HG03066 (cell line): ENCODE results near the gene FBXL20.
"Not testable (repeated sequence)": the region's sequence is repeated elsewhere in the genome, so short reads cannot be mapped to it uniquely, and the experiment has no call there.

Source experiments
- ATAC-seq: cut with Tn5 transposase; IDR thresholded peaks from one replicate; pipeline ENCODE4 v1.9.1; 2021; ENCODE audit warnings: low read depth; ENCODE audit not compliant: unreplicated experiment

Gene FBXL20, protein sequence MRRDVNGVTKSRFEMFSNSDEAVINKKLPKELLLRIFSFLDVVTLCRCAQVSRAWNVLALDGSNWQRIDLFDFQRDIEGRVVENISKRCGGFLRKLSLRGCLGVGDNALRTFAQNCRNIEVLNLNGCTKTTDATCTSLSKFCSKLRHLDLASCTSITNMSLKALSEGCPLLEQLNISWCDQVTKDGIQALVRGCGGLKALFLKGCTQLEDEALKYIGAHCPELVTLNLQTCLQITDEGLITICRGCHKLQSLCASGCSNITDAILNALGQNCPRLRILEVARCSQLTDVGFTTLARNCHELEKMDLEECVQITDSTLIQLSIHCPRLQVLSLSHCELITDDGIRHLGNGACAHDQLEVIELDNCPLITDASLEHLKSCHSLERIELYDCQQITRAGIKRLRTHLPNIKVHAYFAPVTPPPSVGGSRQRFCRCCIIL

DNA sequence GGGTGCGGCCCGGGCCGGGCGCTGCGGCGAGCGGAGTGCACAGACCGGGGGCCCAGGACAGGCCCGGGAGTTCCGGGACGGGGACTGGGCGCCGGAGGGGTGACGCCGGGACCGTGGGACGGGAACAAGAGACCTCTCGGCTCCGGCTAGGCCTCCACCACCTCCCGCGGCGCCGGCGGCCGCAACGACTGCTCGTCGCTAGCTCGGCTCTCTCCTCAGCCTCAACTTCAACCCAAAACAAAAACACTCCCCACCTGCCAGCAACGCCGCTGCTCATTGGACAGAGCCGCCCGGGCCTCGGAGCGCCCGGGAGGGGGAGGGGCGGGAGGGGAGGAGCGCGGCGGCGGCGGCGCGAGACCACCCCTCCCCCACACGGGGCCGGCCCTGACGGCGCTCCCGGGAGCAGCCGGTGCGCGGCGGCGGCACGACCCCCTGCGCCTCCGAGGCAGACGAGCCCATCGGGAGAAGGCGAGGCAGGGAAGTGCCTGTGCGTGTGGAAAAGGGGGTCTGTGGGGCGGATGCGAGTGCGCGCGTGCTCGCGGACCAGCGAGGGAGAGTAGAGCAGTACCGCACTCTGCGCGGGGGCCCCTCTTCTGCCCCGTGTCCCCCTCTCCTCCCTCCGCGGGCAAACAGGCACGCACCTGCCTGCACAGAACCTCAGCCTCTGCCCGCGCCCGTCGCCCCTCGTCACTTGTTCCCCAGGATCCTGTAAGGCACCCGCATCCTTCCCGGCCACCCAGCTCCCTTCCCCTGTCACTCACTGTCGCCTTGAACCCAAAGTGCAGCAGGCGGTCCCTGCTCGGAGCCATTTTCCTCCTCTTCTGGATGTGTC lies at the start of gene FBXL20:
TSS of gene FBXL20 (minus strand) at position 215 of the 832 bp plus-strand sequence. CDS start 224 bp downstream, outside the sequence.
- peak; percentile 61 for ATAC-seq

DNA sequence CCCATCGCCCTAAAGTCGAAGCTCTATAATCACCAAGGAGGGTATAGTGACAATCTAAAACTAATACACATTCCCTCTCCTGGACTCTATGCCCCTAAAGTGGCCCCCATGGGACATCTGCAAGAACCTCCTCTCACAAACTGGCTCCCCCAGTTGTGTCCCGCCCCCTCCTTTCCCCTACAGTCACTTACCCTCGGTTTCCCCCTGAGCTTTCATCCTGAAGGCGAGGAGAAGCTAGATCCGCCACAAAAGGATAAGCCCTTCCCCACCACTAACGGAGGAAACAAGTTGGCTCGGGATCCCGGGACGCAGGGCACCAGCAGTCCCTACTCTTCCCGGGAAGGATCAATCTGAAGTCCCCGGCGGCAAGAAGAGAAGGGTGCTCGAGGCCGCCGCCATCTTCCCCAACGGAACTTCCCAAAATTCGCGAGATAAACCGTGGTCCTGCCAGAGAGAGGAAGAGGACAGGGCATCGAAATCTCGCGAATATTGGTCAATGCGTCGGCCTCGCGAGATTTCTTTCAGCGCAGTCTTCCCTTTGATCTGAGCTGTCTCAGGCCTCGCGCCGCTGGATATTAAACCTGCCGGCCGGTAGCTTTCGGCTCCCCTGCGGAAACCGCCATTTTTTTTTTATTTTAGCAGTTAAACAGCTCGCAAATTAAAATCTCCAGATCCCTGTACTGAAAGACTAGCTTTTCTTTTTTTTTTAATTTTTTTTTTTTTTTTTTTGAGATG lies 49.6 kb upstream of the FBXL20 start, which contains the start of gene MED1:
TSS of gene MED1 (minus strand) at position 417 of the 735 bp plus-strand sequence. CDS start at position 216, 201 bp downstream.
- ATAC-seq, result peak; percentile 84

DNA sequence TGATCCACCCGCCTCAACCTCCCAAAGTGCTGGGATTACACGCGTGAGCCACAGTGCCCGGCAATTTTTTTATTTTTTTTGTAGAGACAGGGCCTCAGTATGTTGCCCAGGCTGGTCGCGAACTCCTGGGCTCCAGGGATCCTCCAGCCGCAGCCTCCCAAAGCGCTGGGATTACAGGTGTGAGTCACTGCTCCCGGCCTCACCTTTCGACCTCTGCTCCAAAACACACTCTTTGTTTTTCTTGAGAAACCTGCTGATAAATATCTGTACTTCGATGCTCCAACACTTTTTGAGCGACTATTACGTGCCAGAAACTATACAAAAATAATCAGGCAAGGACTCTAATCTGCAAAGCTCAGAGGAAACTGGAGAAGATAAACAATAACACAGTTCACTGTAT lies 48.6 kb upstream of the FBXL20 start:
- no peak for ATAC-seq

DNA sequence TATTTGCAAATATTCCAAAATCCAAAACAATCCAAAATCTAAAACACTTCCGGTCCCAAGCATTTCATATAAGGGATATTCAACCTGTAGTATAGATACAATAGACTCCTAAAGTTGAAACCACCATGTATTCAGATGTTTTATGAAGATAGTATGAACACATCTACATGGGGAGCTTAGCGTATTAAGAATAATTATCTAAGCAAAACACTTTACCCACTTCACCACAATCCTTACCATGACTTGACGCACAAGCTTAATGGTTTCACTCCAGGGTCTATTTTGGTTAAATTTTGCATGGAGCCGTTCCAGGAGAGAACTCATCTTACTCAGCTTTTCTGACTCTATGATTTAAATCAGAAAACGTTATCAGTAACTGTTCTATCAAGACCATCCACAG lies 46.1 kb upstream of the FBXL20 start:
- no peak for ATAC-seq

DNA sequence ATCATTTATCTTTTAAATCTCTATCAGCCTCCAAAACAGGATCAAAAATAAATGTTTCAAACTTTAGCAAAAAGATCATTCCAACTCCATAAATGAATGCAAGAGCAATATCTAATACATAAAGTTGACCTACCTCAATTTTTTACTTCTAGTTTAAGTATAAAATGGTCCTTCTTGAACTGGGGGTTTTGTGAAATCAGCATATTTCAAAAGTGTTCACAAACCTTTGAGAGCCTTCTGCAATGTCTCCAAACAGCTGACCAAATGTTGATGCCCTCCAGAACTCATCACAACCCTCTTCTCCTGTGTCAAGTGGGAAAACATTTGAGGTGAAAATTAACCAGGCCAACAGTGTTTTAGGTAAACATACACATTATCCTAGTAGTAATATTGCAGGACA lies 41.9 kb upstream of the FBXL20 start:
- ATAC-seq, result no peak

DNA sequence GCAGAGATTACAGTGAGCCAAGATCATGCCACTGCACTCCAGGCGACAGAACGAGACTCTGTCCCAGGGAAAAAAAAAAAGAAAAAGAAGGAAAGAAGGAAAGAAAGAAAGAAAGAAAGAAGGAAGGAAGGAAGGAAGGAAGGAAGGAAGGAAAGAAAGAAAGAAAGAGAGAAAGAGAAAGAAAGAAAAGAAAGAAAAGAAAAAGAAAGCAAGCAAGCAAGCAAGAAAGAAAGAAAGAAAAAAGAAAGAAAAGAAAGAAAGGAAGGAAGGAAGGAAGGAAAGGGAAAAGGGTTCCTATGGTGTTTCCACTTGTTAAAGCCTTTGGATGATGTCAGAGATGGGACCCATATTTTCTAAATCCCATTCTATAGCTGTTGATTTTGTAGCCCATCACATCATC lies 38.4 kb upstream of the FBXL20 start:
- not testable (repeated sequence) for ATAC-seq

DNA sequence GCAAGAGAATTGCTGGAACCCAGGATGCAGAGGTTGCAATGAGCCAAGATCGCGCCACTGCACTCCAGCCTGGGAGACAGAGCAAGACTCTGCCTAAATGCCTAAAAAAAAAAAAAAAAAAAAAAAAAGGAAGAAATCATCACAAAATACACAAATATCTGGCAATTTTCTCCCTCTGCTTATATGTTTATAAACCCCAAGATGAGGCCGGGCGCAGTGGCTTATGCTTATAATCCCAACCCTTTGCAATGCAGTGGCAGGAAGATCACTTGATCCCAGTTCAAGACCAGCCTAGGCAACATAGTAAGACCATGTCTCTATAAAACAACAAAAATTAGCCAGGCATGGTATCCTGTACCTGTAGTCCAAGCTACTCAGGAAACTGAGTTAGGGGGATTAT lies 28.2 kb upstream of the FBXL20 start:
- no peak for ATAC-seq

DNA sequence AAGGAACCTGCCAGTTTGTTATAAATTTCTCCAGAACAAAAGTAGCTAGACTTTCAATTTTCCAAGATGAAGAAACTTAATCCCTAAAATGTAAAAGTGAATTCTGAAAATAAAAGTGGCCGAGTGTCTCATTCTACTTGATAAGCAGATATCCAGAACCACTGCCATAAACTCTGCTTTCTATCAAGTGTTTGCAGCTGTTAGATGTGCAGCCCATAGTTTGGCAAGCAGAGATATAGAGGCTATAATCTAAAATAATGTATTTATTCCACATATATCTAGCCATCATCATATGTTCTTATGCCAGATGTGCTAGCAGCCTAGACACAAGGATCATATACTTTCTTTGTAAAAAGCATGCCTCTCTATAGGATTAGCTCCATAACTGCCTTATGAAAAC lies 14.7 kb upstream of the FBXL20 start:
- no peak for ATAC-seq

DNA sequence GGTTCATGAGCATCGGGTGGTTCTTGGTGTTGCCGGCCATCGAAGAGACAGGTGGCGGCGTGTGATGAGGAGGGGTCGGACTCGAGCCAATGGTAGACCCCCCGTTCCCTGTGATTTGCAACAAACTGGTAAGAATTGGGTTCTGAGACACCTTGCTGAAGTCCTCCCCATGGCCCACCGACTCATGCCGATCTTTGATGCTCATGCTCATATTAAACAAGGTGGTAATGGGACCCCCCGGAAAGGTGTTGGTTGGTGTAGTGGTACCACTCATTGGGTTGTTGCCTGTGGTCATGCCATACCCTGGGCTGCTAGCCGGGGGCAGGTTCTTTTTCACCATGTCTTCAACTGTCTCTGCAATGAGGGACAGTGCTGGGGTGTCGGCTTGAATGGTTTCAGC lies 8.9 kb upstream of the FBXL20 start:
- no peak for ATAC-seq

DNA sequence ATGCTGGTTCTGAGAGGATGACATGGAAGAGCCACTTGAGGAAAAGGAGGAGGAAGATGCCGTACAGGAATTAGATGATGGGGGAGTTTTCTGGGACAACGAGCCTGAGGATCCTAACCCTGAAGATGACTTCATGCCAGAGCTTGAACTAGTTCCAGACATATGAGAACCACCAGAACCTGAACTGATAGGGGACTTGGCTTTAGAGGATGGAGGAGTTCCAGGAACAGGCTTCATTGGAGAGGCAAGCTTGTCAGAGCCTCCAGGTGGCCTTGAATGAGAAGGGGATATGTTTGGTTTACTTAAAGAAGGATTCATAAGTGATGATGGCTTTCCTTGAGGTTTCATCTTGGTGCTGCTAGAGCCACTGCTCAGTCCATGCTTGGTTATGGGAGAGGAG lies 6.9 kb upstream of the FBXL20 start:
- no peak for ATAC-seq

DNA sequence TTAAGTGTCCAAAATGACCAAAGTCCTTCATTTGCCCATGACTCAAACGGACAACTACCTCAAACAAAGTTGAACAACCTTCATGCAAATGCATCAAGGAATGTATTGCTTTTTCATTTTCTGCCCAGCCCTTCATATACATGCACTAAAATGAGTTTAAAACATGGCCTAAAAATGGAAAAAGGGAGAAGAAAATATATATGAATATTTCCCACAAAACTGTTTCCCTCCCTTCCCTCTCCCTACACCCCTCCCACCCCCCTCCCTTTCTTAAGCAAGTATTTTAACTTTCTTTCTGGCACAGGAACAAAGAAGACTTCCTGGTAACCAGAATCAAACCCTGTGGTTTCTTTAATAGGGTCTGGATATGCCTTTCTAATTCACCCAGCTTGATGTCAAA lies 5.5 kb upstream of the FBXL20 start:
- ATAC-seq, result no peak

DNA sequence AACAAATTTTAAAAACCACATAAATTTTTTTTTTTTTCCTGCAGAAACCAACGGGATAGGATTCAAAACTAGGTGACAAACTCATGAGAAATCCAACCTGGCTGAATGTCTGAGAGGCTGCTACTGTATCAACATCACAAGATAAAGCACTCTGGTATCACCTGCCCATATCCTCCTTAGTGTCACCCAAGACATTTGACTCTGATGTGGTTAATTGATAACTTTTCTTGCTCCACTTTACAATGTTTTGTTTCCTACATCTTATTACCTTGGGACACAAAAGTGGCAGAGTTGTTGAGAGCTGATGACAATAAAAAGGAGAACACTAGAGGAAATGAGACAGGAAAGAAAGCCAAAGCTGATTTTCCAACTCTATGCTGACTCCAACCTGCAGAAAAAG lies 4.0 kb upstream of the FBXL20 start:
- no peak for ATAC-seq

DNA sequence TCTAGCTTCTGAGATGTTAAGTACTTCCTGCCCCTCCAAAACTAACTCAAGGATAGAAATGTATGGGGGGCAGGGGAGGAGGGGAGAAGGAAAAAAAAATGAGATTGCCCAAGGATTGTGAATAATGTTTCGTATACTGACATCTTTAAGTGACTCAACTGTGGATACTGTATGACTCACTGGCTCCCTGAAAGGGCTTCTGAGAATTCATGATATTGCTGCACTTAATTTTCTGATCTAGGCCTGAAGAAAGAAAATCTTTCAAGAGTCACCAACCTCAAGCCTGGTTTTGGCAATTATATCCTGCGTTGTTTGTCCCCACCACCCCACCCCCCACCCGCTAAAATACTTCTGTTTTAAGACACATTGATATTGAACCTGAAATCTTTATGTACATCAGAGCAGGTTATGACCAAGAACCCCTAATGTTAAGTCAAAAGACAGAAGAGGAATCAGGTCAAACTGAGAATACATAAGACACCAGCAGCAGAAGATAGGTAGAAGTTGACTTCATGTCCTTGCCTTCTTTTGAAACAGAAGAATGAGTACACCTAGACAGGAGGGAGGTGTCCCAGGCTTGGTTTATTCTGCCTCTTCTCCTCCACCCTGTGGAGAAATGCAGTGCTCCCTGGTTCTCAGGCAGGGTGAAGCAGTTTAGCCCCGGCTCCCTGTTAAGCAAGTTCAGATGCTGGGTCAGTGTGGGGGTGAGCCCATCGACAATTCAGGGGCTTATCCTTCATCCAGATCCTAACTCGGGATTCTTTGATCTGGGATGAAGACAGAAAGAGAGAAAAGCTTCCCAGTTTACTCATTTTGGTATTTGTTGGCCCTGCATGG lies 3.3 kb upstream of the FBXL20 start:
- no peak for ATAC-seq

DNA sequence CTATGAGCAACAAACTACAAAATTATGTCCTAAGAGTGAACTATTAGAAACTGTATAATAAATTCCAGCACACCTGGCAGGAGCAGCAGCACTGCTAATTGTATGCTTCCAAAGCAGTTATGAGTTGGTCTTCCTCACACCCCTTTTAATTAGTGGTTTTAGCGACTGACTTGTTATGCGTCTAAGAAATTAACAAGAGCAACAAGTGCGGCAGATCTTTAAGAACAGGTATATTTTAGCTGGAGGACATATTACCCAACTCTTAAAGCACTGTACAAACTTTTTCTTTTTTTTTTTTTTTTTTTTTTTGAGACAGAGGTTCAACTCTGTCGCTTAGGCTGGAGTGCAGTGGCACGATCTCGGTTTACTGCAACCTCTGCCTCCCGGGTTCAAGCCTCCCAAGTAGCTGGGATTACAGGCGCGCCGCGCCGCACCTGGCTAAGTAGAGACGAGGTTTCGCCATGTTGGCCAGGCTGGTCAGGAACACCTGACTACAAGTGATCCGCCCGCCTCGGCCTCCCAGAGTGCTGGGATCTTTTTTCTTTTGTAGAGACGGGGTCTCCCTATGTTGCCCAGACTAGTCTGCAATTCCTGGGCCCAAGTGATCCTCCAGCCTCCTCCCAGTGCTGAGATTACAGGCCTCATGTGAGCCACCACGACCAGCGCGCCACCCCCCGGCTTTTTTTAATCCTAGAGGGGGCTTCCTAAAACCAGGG lies 1.6 kb upstream of the FBXL20 start:
- ATAC-seq, result no peak

DNA sequence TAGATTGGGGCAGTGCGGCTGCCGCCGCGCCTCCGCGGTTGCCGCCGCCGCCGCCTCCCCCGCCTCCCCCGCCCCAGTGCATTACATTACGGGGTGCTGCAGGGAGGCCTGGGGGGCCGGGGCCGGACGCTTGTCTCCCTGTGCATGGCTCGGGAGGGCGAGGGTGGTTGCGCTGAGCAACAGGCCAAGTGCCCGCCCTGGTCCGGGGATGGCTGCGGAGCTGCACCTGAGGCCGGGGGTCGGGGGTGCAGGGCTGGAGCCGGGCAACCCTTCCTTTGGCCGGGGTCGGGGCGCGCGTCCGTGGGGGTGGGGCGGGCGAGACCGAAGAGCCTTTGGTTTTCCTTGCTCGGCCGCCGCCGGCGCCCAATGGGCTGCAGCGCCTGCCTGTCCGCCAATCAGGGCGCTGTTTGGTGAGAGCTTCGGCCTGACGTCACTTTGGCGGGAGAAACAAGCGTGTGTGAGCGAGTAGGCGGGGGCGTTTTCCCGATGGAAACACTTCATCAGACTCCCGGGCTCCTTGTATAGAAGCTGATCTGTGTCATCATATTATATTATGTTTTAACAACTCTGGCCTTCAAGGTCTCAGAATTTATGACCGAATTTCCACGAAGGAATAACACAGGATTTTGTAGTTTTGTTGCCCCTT lies 941 bp upstream of the FBXL20 start:
- peak; percentile 61 for ATAC-seq

DNA sequence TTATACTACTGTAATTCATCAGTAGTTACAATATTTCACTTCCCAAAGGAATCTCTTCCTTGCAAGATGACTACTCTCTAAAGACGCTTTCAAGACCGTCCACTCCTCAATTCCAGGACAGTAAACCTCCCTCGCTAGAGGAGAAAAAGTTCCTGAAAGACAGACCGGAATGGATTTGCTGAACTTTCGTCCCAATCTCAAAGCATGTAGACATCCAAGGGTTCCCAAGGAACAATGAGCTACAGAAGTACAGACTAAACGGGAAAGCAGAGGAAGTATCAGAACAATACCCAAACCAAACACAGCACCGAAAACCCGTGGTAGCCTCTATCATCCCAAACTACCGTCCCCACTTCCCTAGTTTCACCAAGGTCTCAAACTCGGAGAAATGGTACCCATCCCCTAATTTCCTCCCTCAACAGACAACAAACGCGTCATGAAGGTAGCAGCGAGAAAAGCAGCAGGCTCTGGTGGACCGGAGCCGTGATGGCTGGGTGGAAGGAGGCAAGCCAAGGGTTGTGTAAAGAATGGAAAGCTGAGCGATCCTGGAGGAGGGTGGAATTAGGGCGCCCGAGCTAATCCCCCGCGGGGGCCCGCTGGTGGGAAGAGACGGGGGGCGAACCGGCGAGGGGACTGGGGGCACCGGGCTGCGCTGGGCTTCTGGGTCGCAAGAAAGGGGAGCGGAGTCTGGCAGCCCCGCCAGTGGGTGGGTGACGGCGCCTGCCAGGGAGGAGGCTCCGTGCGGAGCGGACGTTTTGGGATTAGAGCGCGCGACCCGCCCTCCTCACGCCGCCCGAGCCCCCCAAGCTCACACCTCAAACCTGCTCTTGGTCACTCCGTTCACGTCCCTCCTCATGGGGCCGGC lies 647 bp downstream of the FBXL20 start:
- ATAC-seq, result no peak

DNA sequence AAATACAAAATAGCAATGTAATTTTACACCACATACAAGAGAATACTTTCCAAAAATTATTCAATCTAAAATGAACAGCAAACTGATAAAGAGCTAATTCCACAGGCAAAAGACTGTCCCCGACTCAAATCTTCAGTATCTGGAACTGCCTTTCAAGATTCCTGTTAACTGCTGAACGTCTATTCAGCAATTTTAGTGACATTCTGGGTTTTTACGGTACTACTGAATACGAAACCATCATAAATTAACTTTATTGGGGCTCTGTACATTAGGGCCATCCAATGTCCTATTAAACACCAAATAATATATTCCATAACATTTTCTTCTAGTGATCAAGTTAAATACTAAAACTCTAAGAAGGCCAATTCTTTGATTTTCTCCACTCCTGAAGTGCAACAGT lies 1.6 kb downstream of the FBXL20 start:
- ATAC-seq, result no peak

DNA sequence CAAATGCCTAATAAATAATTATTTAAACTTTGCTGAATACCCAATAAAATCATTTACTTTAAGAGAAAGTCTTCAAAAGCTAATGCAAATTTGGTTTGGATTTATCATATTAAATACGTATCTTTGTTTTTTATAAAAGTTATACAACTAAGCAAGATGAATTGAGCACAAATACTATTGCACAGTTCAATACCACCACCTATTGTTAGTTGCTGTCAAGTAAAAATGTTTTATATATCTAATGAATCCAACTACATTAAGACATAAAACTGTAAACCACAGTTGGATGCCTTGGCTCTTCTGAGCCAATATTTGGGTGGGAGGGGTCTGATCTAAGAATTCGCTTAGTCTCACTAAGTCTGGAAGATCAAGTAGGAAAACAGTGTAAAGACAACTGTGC lies 7.7 kb downstream of the FBXL20 start:
- no peak for ATAC-seq
